Umbilical cord (tissue), 2 donors: Measurements from ENCODE around the gene PABPC1L. TPM values are rescaled to one million over a fixed set of nuclear protein-coding genes. Genes with fewer than 3 reads are reported as not detected.

Experiments used
- DNase-seq: peaks from one replicate; pipeline ENCODE4 v3.0.0-alpha.2; 2015; ENCODE audit warnings: low spot score
- total RNA-seq: library from RNA; depleted of rRNA; stranded (reverse); fragments of >200 nt; gene quantifications from one replicate; pipeline ENCODE4 v1.2.3, GENCODE V29; 2014; ENCODE audit warnings: low replicate concordance; ENCODE audit not compliant: insufficient read depth

Gene PABPC1L
- total RNA-seq, 1 donor from 2014 or later, result 6.5 TPM

- no peak for DNase-seq
Observed at GRCh38 chr20:44942264-44942973, 32.6 kb downstream of the PABPC1L start.

GRCh38 chr20:44943828-44944227 lies 34.0 kb downstream of the PABPC1L start:
- DNase-seq, result no peak

GRCh38 chr20:44945261-44945660 lies 35.4 kb downstream of the PABPC1L start:
- DNase-seq, result no peak

GRCh38 chr20:44946271-44946852 lies 36.5 kb downstream of the PABPC1L start:
- no peak for DNase-seq

- DNase-seq, result no peak
Observed at GRCh38 chr20:44948107-44948506, 38.2 kb downstream of the PABPC1L start.

GRCh38 chr20:44948513-44948912 lies 38.7 kb downstream of the PABPC1L start:
- no peak for DNase-seq

GRCh38 chr20:44950368-44950767 lies 40.5 kb downstream of the PABPC1L start:
- DNase-seq, result no peak

- DNase-seq, result no peak
Observed at GRCh38 chr20:44952731-44953130, 42.9 kb downstream of the PABPC1L start.

- peak; percentile 51 for DNase-seq
Observed at GRCh38 chr20:44954211-44954610, 44.4 kb downstream of the PABPC1L start.

GRCh38 chr20:44955270-44955669 lies 45.4 kb downstream of the PABPC1L start:
- no peak for DNase-seq

- peak; percentile 58 for DNase-seq
Observed at GRCh38 chr20:44956410-44956809, 46.5 kb downstream of the PABPC1L start.

GRCh38 chr20:44958276-44958675 lies 48.4 kb downstream of the PABPC1L start:
- DNase-seq, result no peak

GRCh38 chr20:44959082-44959637 lies 49.3 kb downstream of the PABPC1L start:
- DNase-seq, result peak; percentile 50

GRCh38 chr20:44959638-44960102 lies 49.8 kb downstream of the PABPC1L start:
- peak; percentile 47 for DNase-seq

- DNase-seq, result peak; percentile 96
Observed at GRCh38 chr20:44960103-44960852, 50.4 kb downstream of the PABPC1L start, which contains the start of gene TOMM34. TOMM34 (minus strand) TSS chr20:44960397; CDS start chr20:44960333, 64 bp downstream.

- DNase-seq, result no peak
Observed at GRCh38 chr20:44961011-44961869, 51.4 kb downstream of the PABPC1L start.

- DNase-seq, result no peak
Observed at GRCh38 chr20:44961870-44962267, 52.0 kb downstream of the PABPC1L start.

- no peak for DNase-seq
Observed at GRCh38 chr20:44962483-44962882, 52.6 kb downstream of the PABPC1L start.

GRCh38 chr20:44963325-44964215 lies 53.7 kb downstream of the PABPC1L start:
- DNase-seq, result no peak

- no peak for DNase-seq
Observed at GRCh38 chr20:44965651-44966029, 55.8 kb downstream of the PABPC1L start.
